ENCODE data around the gene TARS2.

The TARS2 gene

DNA sequence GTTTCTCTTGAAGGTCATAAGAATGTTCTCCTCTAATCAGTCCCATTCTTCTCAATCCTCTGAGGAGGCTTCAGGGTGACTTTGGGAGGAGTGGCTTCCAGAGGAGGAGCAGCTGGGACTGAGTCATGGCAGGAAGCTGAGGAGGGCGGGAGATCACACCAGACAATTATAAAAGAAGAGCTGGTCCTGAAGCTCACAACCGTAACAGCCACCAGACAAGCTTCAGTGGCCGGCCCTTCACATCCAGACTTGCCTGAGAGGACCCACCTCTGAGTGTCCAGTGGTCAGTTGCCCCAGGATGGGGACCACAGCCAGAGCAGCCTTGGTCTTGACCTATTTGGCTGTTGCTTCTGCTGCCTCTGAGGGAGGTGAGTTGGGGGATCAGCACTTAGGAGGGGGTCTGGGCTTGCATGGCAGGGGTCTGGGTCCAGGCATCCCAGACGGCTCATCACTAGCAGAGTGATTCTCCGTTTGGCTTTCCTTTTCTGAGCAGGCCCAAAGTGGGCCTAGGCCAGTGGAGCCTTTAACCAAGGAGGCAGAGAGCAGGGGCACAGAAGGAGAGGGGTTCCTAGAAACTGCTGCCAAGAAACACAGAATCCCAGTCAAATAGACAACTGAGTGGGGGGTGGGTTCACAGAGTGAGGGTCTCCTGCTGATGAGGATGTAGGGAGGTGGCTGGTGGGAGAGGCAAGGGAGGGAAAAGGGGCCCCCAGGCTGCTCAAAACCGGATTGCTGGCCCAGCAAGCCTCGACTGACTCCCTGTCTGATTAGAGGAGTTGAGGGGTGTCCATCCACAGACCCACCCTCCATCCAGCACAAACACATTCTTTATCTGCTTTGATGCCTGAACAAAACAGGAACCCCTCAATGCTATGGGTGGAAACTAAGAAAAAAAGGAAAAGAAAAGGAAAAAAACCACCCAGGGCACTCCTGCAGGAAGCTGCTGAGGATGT is 21.0 kb downstream of the TARS2 start, which contains the start of gene ECM1:
Gene ECM1, plus strand, starts transcription at position 198 of the 953 bp plus-strand sequence. Its CDS starts 101 bp downstream, at position 299.
- DNase-seq (ENCODE audit: low read depth): no peak

GRCh38 chr1:150508982-150509381 is 21.8 kb downstream of the TARS2 start:
- no peak for DNase-seq (ENCODE audit: low read depth)

DNA sequence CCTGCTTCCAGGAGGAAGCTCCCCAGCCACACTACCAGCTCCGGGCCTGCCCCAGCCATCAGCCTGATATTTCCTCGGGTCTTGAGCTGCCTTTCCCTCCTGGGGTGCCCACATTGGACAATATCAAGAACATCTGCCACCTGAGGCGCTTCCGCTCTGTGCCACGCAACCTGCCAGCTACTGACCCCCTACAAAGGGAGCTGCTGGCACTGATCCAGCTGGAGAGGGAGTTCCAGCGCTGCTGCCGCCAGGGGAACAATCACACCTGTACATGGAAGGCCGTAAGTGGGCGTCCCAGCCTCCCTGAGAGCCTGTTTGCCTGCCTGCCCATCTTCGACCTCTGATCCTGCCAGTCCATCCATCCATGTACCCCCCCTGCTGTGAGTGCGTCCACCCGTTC is 24.3 kb downstream of the TARS2 start:
- no peak for DNase-seq (ENCODE audit: low read depth)

- DNase-seq (ENCODE audit: low read depth): no peak
Observed at GRCh38 chr1:150511985-150512660, 24.9 kb downstream of the TARS2 start.

DNA sequence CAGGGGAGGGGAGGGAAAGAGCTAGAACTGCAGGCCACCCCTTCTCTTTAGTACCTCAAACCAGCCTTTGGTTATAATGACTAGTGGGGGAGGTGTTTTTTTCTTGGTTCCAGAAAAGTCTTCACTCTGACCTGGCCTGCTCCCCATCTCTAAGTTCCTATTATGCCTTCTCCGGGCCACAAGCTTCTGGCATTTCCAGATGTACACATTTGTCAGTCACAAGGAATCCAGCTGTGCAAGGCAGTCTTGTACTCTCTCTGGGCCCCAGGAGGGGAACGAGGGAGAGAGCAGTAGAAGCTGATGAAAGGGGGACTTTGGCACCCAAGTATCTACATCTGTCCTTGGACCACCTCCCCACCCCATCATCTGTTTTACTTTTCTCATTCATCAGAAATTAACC is 25.6 kb downstream of the TARS2 start:
- DNase-seq (ENCODE audit: low read depth): no peak

GRCh38 chr1:150513351-150513791 is 26.2 kb downstream of the TARS2 start:
- no peak for DNase-seq (ENCODE audit: low read depth)

GRCh38 chr1:150514260-150514659 is 27.0 kb downstream of the TARS2 start:
- no peak for DNase-seq (ENCODE audit: low read depth)

DNA sequence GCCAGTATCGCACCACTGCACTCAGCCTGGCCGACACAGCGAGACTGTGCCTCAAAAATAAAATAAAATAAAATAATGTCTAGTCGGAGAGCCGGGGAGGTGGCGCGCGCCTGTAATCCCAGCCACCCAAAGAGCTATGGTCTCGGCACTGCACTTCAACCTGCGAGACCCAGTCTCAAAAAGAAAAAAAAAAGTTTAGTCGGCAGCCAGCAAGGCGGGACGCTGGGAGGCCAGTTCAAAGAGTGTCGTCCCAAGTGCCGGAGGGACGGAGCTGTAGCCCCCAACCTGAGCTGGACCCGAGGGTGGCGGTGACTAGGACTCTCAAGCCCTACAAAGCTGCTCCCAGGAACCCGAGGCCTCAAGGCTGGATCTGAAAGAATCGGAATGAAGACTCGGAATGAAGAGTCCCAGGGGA is 27.7 kb downstream of the TARS2 start:
- DNase-seq (ENCODE audit: low read depth): no peak

DNA sequence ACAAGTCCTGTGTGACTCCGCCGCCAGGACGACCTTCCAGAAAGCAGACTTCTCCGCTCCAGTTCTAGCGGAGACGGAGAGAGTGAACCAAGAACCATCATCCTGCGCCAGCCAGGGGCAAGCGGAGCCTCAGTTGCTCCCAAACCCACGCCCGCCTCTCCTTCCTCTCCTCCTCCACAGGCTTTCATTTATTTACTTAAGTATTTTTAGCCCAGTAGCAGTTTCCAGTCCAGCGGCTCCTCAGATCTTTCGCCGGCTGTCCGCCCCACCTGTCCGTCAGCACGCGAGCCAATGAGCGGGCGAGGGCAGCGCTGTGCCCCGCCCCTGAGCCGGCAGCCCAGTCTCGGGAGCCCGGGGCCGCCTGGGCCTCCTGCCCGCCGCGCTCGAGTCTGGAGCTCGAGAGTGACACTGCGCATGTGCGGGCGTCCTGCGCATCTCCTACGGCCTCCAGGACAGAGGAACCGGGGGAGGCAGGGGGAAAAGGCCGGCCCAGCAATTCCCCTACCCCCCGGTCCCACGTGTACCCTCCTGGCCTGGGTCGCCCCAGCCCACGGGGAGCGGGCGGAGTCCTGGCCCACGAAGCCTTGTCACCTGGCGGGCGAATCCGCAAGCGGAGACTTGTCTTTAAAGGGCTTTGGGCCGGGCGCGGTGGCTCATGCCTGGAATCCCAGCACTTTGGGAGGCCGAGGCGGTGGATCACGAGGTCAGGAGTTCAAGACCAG is 28.3 kb downstream of the TARS2 start, which contains the start of gene FALEC:
Gene FALEC, plus strand, starts transcription at position 425 of the 722 bp plus-strand sequence.
- DNase-seq (ENCODE audit: low read depth): peak; percentile 85

GRCh38 chr1:150516050-150516591 is 28.9 kb downstream of the TARS2 start:
- no peak for DNase-seq (ENCODE audit: low read depth)

DNA sequence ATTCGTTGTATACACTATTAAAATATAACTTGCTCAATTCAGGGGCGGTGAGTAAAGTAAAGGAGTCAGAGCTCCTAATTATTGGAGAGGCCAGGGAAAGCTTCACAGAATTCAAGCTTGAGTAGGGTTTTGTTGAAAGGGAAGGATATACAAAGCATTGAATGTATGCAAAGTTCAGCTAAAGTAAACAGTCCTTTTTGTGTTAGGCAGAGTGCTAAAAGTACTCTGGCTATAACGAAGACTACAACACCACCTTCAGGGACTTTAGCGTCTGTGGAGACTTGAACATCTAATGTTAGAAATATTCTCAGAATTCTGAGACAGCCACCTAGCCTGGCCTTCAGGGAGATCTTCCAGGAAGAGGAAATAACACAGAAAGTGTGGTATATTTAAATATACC is 29.4 kb downstream of the TARS2 start:
- DNase-seq (ENCODE audit: low read depth): no peak

DNA sequence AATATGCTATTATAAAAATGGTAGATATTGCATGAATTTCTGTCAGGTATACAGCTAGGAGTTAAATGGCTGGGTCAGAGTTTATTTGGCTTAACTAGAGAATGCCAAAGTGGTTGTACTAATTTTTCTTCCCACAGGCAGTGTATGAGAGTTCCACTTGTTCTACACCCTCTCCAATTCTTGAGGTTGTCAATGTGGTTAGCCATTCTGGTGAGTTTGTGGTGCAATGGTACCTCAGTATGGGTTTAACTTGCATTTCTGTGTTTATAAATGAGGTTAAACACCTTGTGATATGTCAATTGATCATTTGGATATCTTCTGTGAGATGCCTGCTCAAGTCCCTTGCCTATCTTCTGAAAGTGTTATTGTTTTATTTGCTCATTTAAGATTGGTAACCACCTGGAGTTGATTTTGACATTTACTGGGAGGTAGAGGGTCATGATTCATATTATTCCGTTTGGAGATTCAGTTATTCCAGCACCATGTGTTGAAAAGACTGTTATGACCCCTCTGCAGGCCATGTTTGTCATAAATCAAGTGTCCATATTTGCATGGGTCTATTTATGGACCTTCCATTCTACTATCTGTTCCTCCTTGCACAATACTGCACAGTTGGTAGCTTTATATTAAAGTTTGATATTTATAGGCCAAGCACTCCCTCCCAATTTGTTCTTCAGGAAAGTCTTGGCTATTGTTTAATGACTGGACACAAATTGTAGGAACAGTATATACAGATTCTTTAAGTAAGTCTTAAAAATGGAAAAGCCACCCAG is 34.2 kb downstream of the TARS2 start:
- DNase-seq (ENCODE audit: low read depth): no peak

GRCh38 chr1:150525348-150525747 is 38.1 kb downstream of the TARS2 start:
- DNase-seq (ENCODE audit: low read depth): no peak

GRCh38 chr1:150528196-150528595 is 41.0 kb downstream of the TARS2 start:
- no peak for DNase-seq (ENCODE audit: low read depth)

DNA sequence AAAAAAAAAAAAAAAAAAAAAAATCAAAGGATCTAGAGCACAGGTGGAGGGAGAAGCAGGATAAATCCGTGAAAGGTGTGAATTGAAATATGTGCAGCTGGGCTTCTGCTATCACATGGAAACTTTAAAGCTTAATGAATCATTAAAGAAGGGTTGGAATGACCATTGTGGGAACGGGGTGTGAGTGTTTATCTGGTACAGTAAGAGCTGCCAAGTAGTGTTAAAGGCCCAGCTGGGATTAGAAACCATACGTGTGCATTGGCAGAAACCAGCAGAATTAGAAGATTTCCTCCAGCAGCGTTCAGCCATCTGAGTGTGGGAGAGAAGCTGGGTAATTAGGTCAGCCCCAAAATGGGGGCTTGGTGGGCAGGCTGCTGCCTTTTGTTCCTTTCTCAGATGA is 41.8 kb downstream of the TARS2 start:
- no peak for DNase-seq (ENCODE audit: low read depth)

GRCh38 chr1:150530491-150531159 is 43.4 kb downstream of the TARS2 start:
- no peak for DNase-seq (ENCODE audit: low read depth)

DNA sequence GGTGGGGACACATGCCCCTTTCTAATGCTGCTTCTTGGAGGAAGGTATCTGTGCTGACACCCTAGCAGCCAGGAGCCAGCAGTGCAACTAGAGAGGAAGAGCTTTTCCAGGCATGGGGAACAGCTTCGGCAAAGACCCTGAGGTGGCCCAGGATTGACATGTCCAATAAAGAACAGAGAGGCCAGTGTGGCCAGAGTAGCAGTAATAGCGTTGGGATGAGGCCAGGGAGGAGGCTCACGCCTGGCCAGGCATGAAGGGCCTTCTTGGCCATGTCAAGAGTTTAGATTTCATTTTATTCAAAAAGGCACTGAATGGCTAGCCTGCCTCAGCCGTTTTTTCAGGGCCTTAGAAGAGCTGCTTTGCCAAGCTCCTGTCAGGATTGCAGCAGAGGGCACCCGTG is 45.6 kb downstream of the TARS2 start:
- no peak for DNase-seq (ENCODE audit: low read depth)

DNA sequence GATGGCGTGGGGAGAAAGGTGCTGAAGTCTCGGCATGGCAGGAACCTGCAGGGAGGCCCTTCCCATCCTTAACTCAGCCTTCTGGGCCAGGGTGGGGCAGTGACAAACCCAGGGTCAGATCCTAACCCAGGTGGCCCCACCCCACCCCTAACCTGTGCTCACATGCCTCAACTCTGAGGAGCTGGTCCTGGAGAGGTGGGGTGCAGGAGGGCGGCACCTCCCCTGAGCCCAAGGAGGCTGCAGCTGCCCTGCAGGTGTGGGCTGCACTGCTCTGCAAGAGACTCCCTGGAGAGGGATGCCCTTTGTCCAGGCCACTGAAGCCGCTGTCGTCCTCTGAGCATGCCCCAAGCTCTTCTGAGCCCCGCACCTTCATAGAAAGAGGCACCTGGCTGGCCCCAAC is 46.8 kb downstream of the TARS2 start:
- no peak for DNase-seq (ENCODE audit: low read depth)

DNA sequence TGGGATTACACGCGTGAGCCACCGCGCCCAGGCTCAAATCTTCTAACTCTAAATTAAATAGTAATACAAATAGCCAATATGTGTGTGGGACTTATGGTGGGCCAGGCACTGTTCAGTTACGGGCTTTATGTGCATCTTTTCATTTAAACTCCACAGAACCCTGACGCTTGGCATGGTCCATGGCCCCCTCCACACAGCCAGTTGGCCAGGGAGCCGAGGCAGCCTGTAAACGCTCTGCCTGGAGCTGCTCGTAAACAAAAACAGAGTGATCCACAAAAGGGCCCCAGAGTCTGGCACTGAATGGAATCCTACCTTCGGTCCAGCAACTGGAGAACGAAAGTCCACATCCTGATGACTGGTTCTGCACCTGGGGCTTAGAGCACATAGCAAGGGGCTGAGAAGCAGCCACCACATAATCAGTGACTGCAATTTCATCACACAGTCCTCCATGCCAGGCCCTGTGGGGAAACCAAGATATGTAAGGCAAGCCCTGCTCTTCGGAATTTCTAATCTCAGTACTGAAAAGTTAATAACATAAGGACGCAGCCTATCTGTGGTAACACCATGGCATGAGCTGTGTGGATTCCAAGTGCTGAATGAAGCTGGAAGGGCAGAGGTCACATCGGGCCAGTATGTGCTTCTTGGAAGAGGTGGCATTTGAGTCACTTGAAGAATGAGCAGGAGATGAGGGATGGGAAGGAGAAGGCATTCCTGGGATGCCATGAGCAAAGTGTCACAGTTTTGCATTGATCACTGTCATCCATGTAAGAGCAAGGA is 48.5 kb downstream of the TARS2 start:
- no peak for DNase-seq (ENCODE audit: low read depth)

Measured in activated T-helper 1 cell treated with Interleukin-2 at 50 U/mL for 16 hours (primary cell).